Measurements from ENCODE around the gene FAH. TPM values are rescaled to one million over a fixed set of nuclear protein-coding genes. Genes with fewer than 3 reads are reported as not detected.

The FAH gene
- total and polyA plus RNA-seq, 8 donors = 7.6 to 40.6 (median 18.9) TPM

- Histone ChIP-seq H3K36me3 (peaks cover 15 to 68% (median 64%) of the 10 kb centered on the region in 4 donors), H3K27me3 (no peaks in the 10 kb centered on the region), H3K4me3 (no peak overlapping the region), H3K27ac (no peak overlapping the region), H3K9me3 (no peaks in the 10 kb centered on the region), H3K4me1 (peaks cover 0 to 11% (median 0%) of the 10 kb centered on the region in 4 donors)
- intact Hi-C loops (cut with DNase I; ENCODE audit: low total_unique reads) = no loop called here
- no peak for DNase-seq
- WGBS, 5 donors = 92 to 100% (median 94%) methylated on average over 4 to 7 of the region's 7 CpGs
- no peak for TF ChIP-seq POLR2AphosphoS5 (IDR thresholded peaks at IDR 0.05)
- TF ChIP-seq POLR2A (IDR thresholded peaks at IDR 0.05) = no peak
- TF ChIP-seq CTCF (IDR thresholded peaks at IDR 0.05) = no peak
- TF ChIP-seq EP300 (IDR thresholded peaks at IDR 0.05) = no peak
These were observed 33.3 kb downstream of the FAH start for GRCh38 chr15:80186066-80186465.

- WGBS, 5 donors = 96 to 100% (median 100%) methylated on average over 1 of the region's 1 CpG
- TF ChIP-seq CTCF (IDR thresholded peaks at IDR 0.05) = no peak
- no peak for TF ChIP-seq POLR2A (IDR thresholded peaks at IDR 0.05)
- TF ChIP-seq EP300 (IDR thresholded peaks at IDR 0.05) = no peak
- TF ChIP-seq POLR2AphosphoS5 (IDR thresholded peaks at IDR 0.05) = no peak
- intact Hi-C loops (cut with DNase I; ENCODE audit: low total_unique reads) = no loop called here
These were observed 33.8 kb downstream of the FAH start for GRCh38 chr15:80186597-80186996.

GRCh38 chr15:80188251-80188650 is 35.5 kb downstream of the FAH start:
- H3K4me3 ChIP-seq = no peak overlapping the region
- intact Hi-C loops (cut with DNase I; ENCODE audit: low total_unique reads) = no loop called here
- peaks cover 11 to 51% (median 45%) of the 10 kb centered on the region in 4 donors for H3K36me3 ChIP-seq
- WGBS, 5 donors = 60 to 74% (median 69%) methylated on average over 2 of the region's 2 CpGs
- no peak overlapping the region for H3K27ac ChIP-seq
- H3K27me3 ChIP-seq = no peaks in the 10 kb centered on the region
- TF ChIP-seq POLR2AphosphoS5 (IDR thresholded peaks at IDR 0.05) (no peak), POLR2A (IDR thresholded peaks at IDR 0.05) (no peak), CTCF (IDR thresholded peaks at IDR 0.05) (no peak), EP300 (IDR thresholded peaks at IDR 0.05) (no peak)
- H3K4me1 ChIP-seq = peaks cover 0 to 1% (median 0%) of the 10 kb centered on the region in 4 donors
- no peaks in the 10 kb centered on the region for H3K9me3 ChIP-seq
- DNase-seq = no peak

More at GRCh38 chr15:80186597-80186996, 33.8 kb downstream of the FAH start:
- no peaks in the 10 kb centered on the region for H3K9me3 ChIP-seq
- no peak overlapping the region for H3K27ac ChIP-seq
- peaks cover 15 to 63% (median 59%) of the 10 kb centered on the region in 4 donors for H3K36me3 ChIP-seq
- H3K4me1 ChIP-seq = peaks cover 0 to 11% (median 0%) of the 10 kb centered on the region in 4 donors
- H3K27me3 ChIP-seq = no peaks in the 10 kb centered on the region
- no peak for DNase-seq
- H3K4me3 ChIP-seq = no peak overlapping the region

GRCh38 chr15:80191198-80191597 is 38.4 kb downstream of the FAH start:
- no peak overlapping the region for H3K4me3 ChIP-seq
- peaks cover 6 to 22% (median 20%) of the 10 kb centered on the region in 4 donors for H3K36me3 ChIP-seq
- WGBS, 5 donors = 90 to 98% (median 92%) methylated on average over 2 of the region's 2 CpGs

GRCh38 chr15:80191897-80192595 is 39.2 kb downstream of the FAH start:
- Histone ChIP-seq H3K4me3 (no peak overlapping the region), H3K4me1 (no peaks in the 10 kb centered on the region), H3K27me3 (no peaks in the 10 kb centered on the region), H3K27ac (no peak overlapping the region), H3K36me3 (peaks cover 0 to 14% (median 12%) of the 10 kb centered on the region in 4 donors), H3K9me3 (no peaks in the 10 kb centered on the region)
- WGBS, 5 donors = 84 to 92% (median 90%) methylated on average over 8 of the region's 8 CpGs
- intact Hi-C loops (cut with DNase I; ENCODE audit: low total_unique reads) = no loop called here
- TF ChIP-seq CTCF (IDR thresholded peaks at IDR 0.05) (no peak), POLR2A (IDR thresholded peaks at IDR 0.05) (no peak), POLR2AphosphoS5 (IDR thresholded peaks at IDR 0.05) (no peak), EP300 (IDR thresholded peaks at IDR 0.05) (no peak)
- no peak for DNase-seq

More at GRCh38 chr15:80191198-80191597, 38.4 kb downstream of the FAH start:
- Histone ChIP-seq H3K4me1 (no peaks in the 10 kb centered on the region), H3K27me3 (no peaks in the 10 kb centered on the region), H3K9me3 (no peaks in the 10 kb centered on the region), H3K27ac (no peak overlapping the region)
- DNase-seq = no peak
- intact Hi-C loops (cut with DNase I; ENCODE audit: low total_unique reads) = no loop called here
- TF ChIP-seq EP300 (IDR thresholded peaks at IDR 0.05) (no peak), POLR2AphosphoS5 (IDR thresholded peaks at IDR 0.05) (no peak)
